Esophagus mucosa (tissue), 1 donor: ENCODE results near the gene CUL1. TPM values are rescaled to one million over a fixed set of nuclear protein-coding genes. Genes with fewer than 3 reads are reported as not detected.

Source experiments
- ATAC-seq: fragments of 200-7000 bp; cut with Tn5 transposase; one replicate; pipeline ENCODE4 v1.9.1; 2020
- total RNA-seq: library from RNA; stranded (reverse); gene quantifications from one replicate; pipeline ENCODE4 v1.2.4, GENCODE V29; 2023
- donor health status: DM: yes; HTN: yes; CAD: no.

Gene CUL1
- total RNA-seq, 1 donor from 2014 or later = 29.0 TPM

DNA sequence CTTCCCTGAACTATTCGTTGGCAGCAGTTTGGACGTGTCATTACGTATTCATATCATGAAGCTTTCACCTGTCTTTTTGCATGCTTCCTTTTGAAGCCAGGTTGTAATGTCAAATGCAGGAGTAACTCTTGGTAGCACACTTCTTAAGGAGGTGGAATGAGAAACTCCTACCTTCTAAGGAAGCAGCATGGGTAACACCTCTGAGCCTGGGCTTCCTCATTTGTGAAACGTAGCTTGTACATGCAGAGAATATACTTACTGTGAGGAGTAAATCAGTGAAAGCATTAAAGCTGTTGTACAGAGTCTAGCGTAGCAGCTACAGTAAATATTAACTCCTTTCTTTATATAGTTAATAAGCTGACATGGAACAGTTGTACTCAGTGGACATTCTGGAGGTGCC is 21.1 kb downstream of the CUL1 start:
- ATAC-seq = no peak

DNA sequence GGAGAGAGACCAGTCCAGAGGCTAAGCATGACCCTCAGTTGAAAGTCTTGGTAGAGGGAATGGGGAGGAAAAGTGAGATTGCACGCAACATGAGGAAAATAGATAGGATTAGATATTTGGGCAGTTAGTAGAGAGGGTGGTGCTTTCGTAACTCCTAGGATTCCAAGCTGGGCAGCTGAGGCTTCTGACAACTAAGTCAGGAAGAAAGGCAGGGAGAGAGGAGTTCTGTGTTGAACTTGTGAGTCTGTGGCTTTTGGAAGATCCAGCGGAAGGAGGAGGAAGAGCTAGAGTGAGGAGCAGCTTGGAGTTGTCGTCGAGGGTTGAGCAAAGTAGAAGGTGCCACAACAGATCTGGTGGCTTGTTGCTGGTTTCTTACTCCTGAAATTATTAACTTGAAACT is 21.8 kb downstream of the CUL1 start:
- no peak for ATAC-seq

DNA sequence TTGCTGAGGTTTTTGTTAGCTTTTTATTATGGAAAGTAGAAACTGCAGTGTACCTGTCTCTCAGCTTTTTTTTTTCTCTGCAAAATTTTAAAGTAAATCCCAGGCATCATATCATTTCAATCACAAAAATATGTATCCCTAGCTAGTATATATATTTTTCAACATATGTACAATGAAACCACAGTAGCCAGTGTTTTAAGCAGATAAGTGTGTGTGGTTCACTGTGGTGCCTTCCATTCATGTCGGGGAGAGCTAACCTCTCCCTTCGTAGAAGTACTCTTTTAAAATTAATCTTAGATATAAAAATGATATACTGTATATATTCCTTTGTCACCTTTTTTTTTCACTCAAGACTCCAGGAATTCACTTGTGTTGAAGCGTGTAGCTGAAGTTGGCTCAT is 22.7 kb downstream of the CUL1 start:
- no peak for ATAC-seq

DNA sequence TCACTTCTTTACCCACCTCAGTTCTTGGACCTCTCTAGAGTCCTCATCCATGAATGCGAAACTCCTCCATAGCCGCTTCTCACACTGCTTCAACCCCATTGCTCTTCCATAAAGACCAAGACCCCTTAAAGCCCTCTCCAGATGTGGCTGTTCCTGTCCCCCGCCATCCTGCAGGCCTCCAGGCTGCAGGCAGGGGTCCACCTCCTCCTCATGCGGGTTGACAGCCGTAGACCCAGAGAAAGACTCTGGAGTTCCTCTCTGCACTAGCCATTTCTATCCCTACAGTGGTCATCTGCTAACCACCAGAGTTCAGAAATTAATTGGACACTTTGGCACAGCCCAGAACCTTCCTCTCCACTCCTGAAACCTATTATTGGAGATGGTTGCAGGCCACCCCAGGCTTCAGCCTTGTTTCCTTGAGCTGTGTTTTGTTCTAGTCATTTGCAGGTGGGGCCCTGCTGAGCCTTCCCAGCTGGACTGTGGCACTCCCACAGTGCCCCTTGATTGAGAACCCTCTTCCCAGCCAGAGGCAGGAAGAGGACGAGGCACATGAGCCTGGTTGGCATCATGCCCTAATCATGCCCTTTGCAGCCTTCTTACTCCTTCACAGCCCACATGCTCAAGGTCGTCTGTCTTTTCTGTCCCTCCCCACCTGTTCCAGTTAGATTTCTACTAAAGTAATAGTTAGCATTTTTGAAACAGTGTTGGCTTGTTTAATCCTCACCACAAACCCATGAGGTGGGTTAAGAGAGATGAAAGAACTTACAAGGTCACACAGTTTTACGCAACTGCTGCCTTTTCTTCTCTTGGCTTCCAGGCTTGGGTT is 23.9 kb downstream of the CUL1 start:
- ATAC-seq = no peak

DNA sequence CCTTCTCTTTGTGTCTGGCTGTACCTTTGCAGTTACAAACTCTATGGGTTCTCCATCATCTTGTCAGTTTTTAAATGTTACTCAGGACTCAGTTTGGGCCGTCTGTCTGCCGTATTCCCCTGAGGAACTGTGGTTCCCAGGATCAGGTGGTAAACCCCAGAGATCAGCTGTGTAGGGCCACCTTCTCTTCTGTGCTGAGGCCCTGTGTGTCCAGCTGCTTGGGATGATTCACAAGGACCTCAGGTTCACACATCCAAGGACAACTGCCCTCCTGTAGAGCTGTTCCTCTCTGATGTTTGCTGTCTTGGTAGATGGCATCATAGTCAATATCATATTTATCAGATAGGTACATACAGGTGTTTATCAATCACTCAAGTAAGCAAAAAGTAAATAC is 24.5 kb downstream of the CUL1 start:
- ATAC-seq = no peak

DNA sequence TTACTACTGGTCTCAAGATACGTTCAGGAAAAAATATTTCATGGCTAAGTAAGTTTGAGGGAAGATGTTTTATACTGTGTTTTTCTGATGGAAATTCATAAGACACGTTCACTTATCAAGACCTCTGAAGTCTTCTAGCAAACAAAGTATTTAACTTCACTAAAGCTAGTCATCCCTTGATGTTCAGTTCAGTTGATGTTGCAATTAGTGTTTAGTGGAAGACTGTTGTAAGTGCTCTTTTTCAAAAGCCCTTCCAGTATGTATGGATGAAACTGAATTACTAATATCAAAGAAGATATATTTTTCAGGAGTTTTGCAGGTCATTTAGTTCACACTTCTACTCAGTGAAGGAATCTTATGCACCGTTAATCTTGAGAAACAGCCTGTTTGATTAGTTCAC is 25.1 kb downstream of the CUL1 start:
- ATAC-seq = no peak

DNA sequence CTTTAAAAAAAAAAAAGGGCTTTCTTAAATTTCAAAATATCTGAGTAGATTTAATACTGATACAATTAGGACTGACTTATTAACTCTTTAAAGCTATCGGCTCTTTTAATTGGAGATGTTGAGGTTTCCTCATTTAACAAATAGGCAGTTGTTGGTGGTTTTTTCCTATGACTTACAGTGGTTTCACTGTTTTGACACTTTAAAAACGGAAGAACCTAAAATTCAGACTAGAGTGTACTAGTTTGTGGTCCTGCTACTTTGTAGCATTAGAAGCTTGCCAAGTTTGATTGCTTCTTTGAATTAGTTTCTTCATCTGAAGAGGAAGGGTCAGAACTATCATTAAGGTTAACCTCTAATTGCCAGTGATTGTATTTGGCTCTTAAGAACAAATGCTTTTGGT is 27.7 kb downstream of the CUL1 start:
- ATAC-seq = no peak

DNA sequence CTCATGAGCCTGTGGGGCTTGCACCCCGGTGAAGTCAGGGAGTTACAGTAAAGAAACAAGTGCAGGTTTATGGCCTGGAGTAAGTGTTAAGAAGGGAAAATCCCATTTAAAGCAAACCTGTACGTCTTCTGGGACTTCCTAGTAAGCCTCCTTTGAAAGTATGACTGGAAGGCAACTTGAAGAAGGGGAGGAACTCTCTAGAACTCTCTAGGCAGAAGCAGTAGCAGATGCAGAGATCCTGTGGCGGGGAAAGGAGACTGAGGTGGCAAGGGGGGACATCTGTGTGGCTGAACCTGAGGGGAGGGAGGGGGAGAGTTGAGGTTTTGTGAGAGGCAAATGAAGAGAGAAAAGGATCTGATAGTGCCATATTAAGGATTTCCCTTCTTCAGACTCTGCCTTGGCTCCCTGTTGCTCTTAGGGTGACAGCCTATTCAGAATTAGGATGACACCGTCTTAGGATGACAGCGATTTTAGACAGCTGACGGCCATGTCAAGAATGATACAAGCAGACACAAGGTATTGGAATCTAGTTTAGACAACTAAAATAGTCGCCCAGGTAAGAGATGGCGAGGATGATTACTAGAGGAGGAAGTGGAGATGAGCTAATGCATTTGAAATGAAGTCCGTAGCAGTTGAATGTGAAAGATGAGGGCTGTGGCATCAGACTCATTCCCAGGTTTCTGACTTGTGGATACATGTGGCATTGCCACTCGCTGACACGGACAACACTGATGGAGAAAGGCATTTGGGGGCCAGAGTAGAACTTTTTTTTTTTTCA is 29.0 kb downstream of the CUL1 start:
- no peak for ATAC-seq

DNA sequence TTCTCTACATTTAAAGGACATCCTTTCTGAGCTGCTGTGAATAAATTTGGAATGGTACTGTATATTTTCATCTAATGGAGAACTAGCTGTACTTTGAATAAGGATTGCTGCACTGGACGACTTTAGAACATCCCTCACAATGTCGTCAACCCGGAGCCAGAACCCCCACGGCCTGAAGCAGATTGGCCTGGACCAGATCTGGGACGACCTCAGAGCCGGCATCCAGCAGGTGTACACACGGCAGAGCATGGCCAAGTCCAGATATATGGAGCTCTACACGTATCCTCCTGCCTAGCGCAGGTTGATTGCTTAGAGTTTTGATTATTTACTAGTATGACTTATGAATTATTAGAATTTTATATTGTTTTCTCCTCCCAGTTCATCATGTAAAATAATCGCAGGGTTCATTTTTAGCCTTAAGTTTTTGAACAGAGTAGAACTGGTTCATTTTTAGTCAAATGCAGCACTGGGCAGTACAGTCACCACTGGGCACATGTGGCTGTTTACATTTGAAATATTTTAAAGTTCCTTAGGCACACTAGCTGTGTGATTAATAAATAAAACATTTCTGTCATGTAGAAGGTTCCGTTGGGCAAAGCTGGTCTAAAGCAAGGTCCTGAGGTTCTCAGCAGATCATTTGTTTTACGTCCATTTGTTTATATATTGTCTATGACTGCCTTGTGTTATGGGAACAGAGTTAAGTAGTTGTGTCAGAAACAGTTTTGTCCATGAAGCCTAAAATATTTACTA is 31.5 kb downstream of the CUL1 start:
- ATAC-seq = no peak

DNA sequence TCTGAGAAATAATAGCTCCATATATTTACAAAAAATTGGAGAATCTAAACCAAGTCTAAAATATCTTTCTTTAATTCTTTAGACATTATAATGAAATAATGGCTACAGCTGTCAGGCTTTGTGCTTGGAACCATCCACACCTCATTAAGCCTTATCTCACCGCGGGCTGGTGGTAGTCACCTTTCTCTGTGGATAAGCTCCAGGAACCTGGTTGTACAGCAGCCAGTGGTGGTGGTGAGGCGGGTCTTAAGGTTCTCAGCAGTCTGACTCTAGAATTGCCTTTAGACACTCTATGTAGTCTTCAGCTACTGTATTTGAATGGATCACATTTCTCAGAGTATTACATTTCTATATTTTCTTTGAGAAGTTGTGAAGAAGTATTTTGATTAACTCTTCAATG is 34.2 kb downstream of the CUL1 start:
- no peak for ATAC-seq

DNA sequence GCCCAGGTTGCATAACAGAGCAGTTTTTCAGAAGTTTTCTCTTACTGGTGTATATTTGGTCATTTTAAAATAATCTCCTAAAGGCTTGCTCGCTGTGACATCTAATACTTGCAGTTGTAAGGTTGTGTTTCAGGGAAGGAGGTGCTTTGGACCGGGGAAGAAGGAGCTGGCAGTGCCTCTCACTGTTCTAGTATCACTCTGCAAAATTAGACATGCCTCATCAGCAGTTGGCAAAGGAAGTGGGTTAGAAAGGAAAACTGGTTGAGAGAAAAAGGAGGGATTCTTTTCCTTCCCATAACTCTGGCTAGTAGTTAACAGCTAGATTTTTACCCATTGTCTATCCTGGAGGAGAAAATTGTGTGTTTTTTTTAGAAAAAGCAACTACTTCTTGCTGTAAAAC is 34.8 kb downstream of the CUL1 start:
- ATAC-seq = no peak

DNA sequence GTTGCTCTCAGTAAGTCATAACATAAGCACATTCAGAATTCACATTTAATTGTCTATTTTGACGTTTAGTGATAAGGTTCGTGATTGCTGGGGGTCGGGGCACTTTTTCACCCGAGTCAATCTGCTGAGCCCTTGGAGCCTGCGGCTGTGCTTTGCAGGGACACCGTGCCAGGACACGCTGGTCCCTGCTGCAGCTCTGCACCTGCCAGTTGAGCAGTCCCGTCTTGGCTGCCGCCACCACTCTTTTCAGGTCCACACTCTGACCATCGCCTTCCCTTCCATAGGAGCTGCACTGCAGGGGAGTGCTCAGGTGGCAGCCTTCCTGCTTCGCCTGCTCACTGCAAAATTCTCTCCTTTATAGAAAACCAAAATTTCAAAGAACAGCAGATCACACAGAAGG is 36.4 kb downstream of the CUL1 start:
- no peak for ATAC-seq

DNA sequence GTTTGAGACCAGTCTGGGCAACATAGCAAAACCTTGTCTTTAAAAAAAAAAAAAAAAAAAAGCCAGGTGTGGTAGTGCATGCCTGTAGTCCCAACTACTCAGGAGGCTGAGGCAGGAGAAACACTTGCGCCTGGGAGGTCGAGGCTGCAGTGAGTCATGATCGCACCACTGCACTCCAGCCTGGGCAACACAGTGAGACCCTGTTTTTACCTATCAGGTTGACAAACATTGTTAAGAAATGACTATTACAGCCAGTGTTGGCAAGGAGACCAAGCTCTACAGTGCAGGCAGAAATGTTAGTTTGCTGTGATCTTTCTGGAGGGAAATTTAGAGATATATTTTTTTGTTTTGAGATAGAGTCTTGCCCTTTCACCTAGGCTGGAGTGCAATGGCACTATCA is 37.3 kb downstream of the CUL1 start:
- no peak for ATAC-seq

DNA sequence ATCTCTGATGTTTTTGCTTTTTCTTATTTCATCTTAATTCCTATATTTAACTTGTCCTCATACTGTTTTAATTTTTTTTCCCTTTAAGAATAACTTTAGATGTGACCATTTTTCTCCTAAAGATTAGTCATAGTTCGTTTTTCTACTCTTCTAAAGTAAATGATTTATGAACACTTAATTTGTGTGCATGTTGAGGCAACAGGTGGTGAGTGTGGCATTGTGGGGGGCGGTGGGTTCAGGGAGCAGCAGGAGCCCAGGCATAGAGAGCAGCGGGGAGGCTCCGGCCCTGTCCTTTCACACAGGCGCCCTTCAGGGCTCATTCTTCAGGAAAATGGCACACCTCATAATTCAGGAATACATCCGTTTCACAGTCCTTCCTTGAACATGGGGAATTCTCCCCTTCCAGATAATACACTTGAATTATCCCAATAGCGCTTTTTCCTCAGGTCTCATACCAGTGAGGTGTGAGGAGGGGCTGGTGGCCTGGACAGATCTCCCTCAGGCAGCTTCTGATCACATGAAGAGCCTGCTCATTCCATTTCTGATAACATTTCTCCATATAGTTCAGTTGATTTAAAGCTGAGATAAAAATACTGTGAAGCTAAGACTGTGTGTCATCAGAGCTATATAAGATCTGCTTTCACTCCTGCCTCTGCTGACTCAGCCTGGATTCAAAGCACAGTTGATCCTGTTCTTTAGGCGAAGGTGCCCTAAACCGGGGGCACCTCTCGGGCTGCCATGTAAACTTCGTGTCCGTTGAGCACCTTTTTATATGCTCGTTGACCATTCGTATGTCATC is 40.2 kb downstream of the CUL1 start:
- ATAC-seq = no peak

DNA sequence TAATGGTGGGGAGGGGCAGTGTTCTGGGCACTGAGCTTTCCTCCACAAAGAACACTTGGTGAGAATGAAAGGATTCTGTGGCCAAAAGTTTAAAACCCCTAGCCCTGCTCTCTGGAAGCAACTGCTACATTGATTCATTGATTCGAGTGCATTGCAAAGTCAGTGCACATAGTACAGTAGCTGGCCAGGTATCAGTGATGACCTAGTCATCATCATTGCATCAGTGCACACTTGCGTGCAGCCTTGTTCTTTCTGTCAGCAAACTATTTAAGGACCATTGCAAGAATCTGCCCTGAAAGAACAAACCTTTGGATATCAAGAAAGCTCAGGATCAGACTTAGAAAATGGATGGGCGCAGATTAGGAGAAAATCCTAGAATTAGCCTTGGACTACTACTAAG is 47.4 kb downstream of the CUL1 start:
- ATAC-seq = no peak

DNA sequence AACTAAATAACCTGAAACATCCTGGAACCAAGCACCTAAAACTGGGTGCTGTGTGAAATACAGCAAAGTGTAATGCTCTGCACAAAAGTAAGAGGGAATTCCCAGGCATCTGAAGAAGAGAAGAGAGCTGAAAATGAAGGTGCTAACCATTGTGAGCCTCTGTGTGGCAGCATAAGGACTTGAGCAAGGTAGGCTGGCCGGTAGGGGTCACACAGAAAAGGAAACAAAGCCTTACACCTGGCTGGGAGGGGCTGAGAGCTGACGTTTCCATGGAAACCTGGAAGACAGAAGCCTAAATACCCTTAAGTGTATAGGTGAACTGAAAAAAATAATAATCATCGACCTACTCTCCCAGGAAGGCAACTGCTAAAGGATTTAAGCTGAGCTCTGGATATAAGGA is 48.6 kb downstream of the CUL1 start:
- ATAC-seq = no peak

DNA sequence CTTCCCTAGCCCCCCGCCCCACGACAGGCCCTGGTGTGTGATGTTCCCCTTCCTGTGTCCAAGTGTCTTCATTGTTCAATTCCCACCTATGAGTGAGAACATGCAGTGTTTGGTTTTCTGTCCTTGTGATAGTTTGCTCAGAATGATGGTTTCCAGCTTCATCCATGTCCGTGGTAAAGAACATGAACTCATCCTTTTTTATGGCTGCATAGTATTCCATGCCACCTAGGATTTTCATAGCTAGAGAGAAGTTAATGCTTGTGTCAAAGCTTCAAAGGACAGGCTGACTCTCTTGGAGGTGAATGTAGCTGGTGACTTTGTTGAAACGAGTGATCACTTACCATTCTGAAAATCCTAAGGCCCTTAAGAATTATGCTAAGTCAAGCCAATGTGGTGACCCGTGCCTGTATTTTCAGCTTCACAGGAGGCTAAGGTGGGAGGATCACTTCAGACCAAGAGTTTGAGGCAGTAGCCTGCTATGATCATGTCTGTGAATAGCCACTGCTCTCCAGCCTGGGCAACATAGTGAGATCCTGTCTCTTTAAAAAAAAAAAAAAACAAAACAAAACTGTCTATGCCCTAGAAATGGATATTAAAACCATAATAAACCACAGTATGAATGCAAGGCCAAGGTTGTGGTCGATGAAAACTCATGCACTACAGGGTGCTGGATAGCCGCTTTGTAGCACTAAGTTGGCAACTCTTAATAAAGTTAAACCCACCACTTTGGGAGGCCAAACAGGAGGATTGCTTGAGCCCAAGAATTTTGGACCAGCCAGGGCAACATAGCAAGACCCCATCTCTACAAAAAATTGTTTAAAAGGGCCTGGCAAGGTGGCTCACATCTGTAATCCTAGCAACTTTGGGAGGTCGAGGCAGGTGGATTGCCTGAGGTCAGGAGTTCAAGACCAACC is 52.0 kb downstream of the CUL1 start:
- no peak for ATAC-seq

DNA sequence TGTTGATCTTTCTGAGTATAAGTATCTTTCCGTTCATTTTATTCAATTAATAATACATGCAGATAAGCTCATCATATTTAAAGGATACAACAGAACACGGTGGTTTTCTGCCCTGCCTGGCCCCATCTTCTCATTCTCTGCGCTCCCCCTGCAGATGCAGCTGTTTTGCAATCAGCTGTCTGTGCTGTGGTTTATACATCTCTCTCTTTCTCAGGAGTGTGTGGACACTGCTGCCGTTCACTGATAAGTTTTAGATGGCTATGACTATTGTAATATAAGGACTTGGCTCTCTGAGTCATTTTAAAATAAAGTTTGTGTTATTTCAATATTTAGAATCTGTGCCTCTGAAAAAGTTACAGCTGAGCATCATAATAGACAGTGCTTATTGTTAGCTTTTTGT is 54.5 kb downstream of the CUL1 start:
- no peak for ATAC-seq

DNA sequence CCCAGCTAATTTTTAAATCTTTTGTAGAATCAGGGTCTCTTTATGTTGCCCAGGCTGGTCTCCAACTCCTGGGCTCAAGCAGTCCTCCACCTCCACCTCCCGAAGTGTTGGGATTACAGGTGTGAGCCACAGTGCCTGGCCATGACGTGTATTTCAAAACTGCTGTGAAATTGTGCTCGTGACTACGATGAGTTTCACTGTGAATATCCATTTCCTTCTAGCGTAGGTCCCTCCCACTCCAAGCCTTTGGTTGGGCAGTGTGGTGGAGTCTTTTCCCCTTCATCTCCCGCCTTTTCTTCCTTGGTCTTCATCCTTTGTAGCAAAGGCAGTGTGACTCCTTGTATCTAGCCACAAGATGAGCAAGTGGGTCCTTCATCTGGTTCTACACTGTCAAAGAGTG is 56.2 kb downstream of the CUL1 start:
- ATAC-seq = no peak

DNA sequence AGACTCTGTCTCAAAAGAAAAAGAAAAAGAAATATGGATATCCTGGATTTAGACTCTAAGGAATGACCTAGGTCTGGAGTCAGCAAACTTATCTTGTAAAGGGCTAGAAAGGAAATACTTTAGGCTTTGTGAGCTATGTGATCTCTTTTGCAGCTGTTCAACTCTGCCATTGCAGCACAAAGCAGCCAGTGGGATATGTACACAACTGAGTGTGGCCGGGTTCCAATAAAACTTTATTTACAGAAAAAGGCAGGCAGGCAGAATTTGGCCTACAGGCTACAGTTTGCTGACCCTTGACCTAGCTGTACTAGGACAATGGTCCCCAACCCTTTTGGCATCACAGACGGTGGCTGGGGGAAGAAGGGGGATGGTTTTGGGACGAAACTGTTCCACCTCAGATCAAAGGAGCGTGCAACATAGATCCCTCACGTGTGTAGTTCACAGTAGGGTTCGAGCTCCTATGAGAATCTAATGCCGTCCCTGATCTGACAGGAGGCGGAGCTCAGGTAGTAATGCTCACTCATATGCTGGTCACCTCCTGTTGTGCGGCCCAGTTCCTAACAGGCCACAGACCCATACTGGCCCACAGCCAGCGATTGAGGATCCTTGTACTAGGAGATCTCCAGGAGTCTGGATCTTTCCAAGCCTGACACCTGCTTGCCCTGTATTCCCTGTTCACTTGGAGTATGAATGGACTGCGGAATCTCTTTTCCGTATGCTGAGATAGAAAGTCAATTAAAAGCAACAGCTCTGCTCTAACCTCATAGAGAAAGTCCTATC is 63.0 kb downstream of the CUL1 start:
- ATAC-seq = no peak

DNA sequence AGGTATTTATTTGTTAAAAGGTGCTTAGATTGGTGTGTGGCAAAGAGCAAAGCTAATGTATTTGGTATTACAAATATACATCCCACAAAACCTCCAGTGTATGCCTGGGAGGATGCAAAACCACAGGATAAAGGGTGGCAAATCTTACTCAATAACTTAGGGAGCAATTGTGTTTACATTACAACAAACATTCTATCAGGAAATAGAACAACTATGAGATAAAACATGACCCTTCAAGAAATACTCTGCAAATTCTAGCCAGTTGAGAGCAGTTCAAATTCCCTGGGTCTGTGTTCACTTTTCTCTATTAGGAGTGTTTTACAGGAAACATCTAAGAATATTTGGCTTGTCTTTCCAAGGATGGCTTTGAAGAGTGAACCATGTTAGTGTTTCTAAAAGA is 64.9 kb downstream of the CUL1 start:
- no peak for ATAC-seq
